ENCODE data around the gene HAND2.

The HAND2 gene

DNA sequence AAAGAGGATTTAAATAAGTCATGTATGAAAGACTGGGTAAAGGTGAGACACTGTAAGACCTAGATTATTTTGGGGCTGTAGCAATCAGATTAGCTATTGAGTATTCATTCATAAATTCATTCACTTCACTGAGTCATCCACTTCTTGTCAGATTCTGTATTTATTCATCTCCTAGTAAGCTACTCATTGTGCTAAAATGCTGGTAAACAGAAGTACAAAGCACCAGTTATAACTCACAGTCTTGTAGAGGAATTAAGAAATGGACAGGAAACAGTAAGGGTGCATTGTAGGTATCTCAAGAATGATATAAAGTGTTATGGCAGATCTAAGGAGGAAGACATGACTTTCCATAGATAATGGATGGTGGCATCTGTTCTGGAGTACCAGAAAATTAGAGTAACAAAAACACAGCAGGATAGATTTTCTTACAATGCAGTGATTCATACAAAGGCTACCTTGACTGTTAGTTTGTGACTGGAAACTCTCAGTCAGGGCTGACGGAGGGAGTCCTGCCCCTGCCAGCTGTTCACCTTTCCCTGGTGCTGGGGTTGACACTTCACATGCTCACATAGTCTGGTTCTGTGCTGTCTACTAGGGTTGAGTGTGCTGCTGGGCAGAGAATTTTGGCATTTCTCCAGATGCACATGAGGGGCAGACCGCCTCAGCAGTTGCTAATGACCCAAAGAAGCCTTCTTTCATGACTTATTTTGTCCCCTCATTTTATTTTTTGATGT lies 26.5 kb upstream of the HAND2 start:
- no peak for TF ChIP-seq FOXK2 (IDR thresholded peaks at IDR 0.05)
- no peak for TF ChIP-seq CTBP1 (IDR thresholded peaks at IDR 0.05; ENCODE audit: borderline replicate concordance)
- no peak for TF ChIP-seq HDGF (IDR thresholded peaks at IDR 0.05; ENCODE audit: borderline replicate concordance)
- TF ChIP-seq FOXA1 (IDR thresholded peaks at IDR 0.05), result no peak
- TF ChIP-seq FOXM1 (IDR thresholded peaks at IDR 0.05; ENCODE audit: borderline replicate concordance), result no peak
- TF ChIP-seq NFRKB (IDR thresholded peaks at IDR 0.05), result no peak
- no peak for TF ChIP-seq LEF1 (IDR thresholded peaks at IDR 0.05; ENCODE audit: borderline replicate concordance)
- no peak for TF ChIP-seq BHLHE40 (IDR thresholded peaks at IDR 0.05; ENCODE audit: borderline replicate concordance)
- TF ChIP-seq SUZ12 (IDR thresholded peaks at IDR 0.05), result no peak
- TF ChIP-seq ELF4 (IDR thresholded peaks at IDR 0.05), result no peak
- TF ChIP-seq SP1 (IDR thresholded peaks at IDR 0.05), result no peak
- TF ChIP-seq, protein P1, sequence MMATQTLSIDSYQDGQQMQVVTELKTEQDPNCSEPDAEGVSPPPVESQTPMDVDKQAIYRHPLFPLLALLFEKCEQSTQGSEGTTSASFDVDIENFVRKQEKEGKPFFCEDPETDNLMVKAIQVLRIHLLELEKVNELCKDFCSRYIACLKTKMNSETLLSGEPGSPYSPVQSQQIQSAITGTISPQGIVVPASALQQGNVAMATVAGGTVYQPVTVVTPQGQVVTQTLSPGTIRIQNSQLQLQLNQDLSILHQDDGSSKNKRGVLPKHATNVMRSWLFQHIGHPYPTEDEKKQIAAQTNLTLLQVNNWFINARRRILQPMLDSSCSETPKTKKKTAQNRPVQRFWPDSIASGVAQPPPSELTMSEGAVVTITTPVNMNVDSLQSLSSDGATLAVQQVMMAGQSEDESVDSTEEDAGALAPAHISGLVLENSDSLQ (IDR thresholded peaks at IDR 0.05), result no peak
- no peak for TF ChIP-seq ARNT (IDR thresholded peaks at IDR 0.05)
- TF ChIP-seq ZNF384 (IDR thresholded peaks at IDR 0.05), result no peak
- no peak for TF ChIP-seq TARDBP (IDR thresholded peaks at IDR 0.05)
- POLR2A ChIA-PET, result no interaction called here
- no peak for DNase-seq (ENCODE audit: extremely low spot score)
- CTCF ChIA-PET, result no interaction called here

- CTCF ChIA-PET, result interaction anchor here (0.6 to 0.7 kb wide), 2 partner anchors 9 to 71 kb away, joined by 3 to 4 read pairs; no protein-coding TSS in a partner anchor
- POLR2A ChIA-PET, result interaction anchor here (1.9 kb wide), 1 partner anchor 9 kb away, joined by 9 read pairs; no protein-coding TSS in a partner anchor
- DNase-seq (ENCODE audit: extremely low spot score), result no peak
- TF ChIP-seq SP1 (IDR thresholded peaks at IDR 0.05) (no peak), L3MBTL2 (conservative IDR thresholded peaks at IDR 0.05) (0 out of 2 replicates have a peak, but pooled peaks have one; percentile 22), TARDBP (IDR thresholded peaks at IDR 0.05) (no peak), NFRKB (IDR thresholded peaks at IDR 0.05) (no peak), SUZ12 (IDR thresholded peaks at IDR 0.05) (no peak), LEF1 (IDR thresholded peaks at IDR 0.05; ENCODE audit: borderline replicate concordance) (no peak)
Observed at GRCh38 chr4:173547889-173548288, 17.9 kb upstream of the HAND2 start.

GRCh38 chr4:173546776-173547175 lies 16.7 kb upstream of the HAND2 start:
- ChIA-PET CTCF (no interaction called here), POLR2A (no interaction called here)
- TF ChIP-seq SP1 (IDR thresholded peaks at IDR 0.05) (no peak), CTBP1 (IDR thresholded peaks at IDR 0.05; ENCODE audit: borderline replicate concordance) (no peak), TARDBP (IDR thresholded peaks at IDR 0.05) (no peak), L3MBTL2 (conservative IDR thresholded peaks at IDR 0.05) (no peak), NFRKB (IDR thresholded peaks at IDR 0.05) (no peak), BHLHE40 (IDR thresholded peaks at IDR 0.05; ENCODE audit: borderline replicate concordance) (no peak), ELF4 (IDR thresholded peaks at IDR 0.05) (no peak), FOXA1 (IDR thresholded peaks at IDR 0.05) (no peak), FOXM1 (IDR thresholded peaks at IDR 0.05; ENCODE audit: borderline replicate concordance) (no peak), SUZ12 (IDR thresholded peaks at IDR 0.05) (no peak)
- DNase-seq (ENCODE audit: extremely low spot score), result no peak

- CTCF ChIA-PET, result no interaction called here
- POLR2A ChIA-PET, result no interaction called here
- no peak for TF ChIP-seq ZNF384 (IDR thresholded peaks at IDR 0.05)
- TF ChIP-seq SP1 (IDR thresholded peaks at IDR 0.05), result no peak
- no peak for TF ChIP-seq HDGF (IDR thresholded peaks at IDR 0.05; ENCODE audit: borderline replicate concordance)
- no peak for TF ChIP-seq BHLHE40 (IDR thresholded peaks at IDR 0.05; ENCODE audit: borderline replicate concordance)
- TF ChIP-seq SUZ12 (IDR thresholded peaks at IDR 0.05), result no peak
- no peak for TF ChIP-seq TARDBP (IDR thresholded peaks at IDR 0.05)
- no peak for TF ChIP-seq L3MBTL2 (conservative IDR thresholded peaks at IDR 0.05)
- no peak for TF ChIP-seq FOXK2 (IDR thresholded peaks at IDR 0.05)
- no peak for TF ChIP-seq ELF4 (IDR thresholded peaks at IDR 0.05)
- TF ChIP-seq ARNT (IDR thresholded peaks at IDR 0.05), result no peak
- TF ChIP-seq, protein P1 (IDR thresholded peaks at IDR 0.05), result no peak
- no peak for TF ChIP-seq NFRKB (IDR thresholded peaks at IDR 0.05)
- no peak for TF ChIP-seq FOXA1 (IDR thresholded peaks at IDR 0.05)
- no peak for TF ChIP-seq FOXM1 (IDR thresholded peaks at IDR 0.05; ENCODE audit: borderline replicate concordance)
- TF ChIP-seq CTBP1 (IDR thresholded peaks at IDR 0.05; ENCODE audit: borderline replicate concordance), result no peak
- TF ChIP-seq LEF1 (IDR thresholded peaks at IDR 0.05; ENCODE audit: borderline replicate concordance), result no peak
- no peak for DNase-seq (ENCODE audit: extremely low spot score)
Observed at GRCh38 chr4:173545440-173545839, 15.4 kb upstream of the HAND2 start.

- TF ChIP-seq SP1 (IDR thresholded peaks at IDR 0.05) (no peak), L3MBTL2 (conservative IDR thresholded peaks at IDR 0.05) (no peak), LEF1 (IDR thresholded peaks at IDR 0.05; ENCODE audit: borderline replicate concordance) (no peak)
- CTCF ChIA-PET, result no interaction called here
- DNase-seq (ENCODE audit: extremely low spot score), result no peak
- POLR2A ChIA-PET, result interaction anchor here (1.2 kb wide), 1 partner anchor 13 kb away, joined by 3 read pairs; the partner anchor contains the start of gene HAND2
Observed at GRCh38 chr4:173543266-173543665, 13.2 kb upstream of the HAND2 start.

GRCh38 chr4:173539986-173540385 lies 10.0 kb upstream of the HAND2 start:
- TF ChIP-seq FOXM1 (IDR thresholded peaks at IDR 0.05; ENCODE audit: borderline replicate concordance) (no peak), TARDBP (IDR thresholded peaks at IDR 0.05) (no peak), NFRKB (IDR thresholded peaks at IDR 0.05) (no peak), SP1 (IDR thresholded peaks at IDR 0.05) (no peak), SUZ12 (IDR thresholded peaks at IDR 0.05) (no peak), ZNF384 (IDR thresholded peaks at IDR 0.05) (no peak), LEF1 (IDR thresholded peaks at IDR 0.05; ENCODE audit: borderline replicate concordance) (no peak), L3MBTL2 (conservative IDR thresholded peaks at IDR 0.05) (no peak), FOXA1 (IDR thresholded peaks at IDR 0.05) (no peak), HDGF (IDR thresholded peaks at IDR 0.05; ENCODE audit: borderline replicate concordance) (no peak), FOXK2 (IDR thresholded peaks at IDR 0.05) (no peak), ELF4 (IDR thresholded peaks at IDR 0.05) (no peak)
- TF ChIP-seq, protein P1 (IDR thresholded peaks at IDR 0.05), result no peak
- no peak for DNase-seq (ENCODE audit: extremely low spot score)

More at GRCh38 chr4:173539986-173540385, 10.0 kb upstream of the HAND2 start:
- ChIA-PET POLR2A (interaction anchor here (1.9 kb wide), 1 partner anchor 10 kb away, joined by 9 read pairs; the partner anchor contains the start of gene HAND2), CTCF (no interaction called here)
